GM19438 (cell line): ENCODE measurements around the gene BANK1.

Experiments used
- ATAC-seq: cut with Tn5 transposase; IDR thresholded peaks from one replicate; pipeline ENCODE4 v1.9.1; 2021; ENCODE audit warnings: low read depth; ENCODE audit not compliant: unreplicated experiment

The BANK1 gene

GRCh38 chr4:101790521-101791181 is at the start of gene BANK1:
Gene BANK1, plus strand, starts transcription at chr4:101790730. Its CDS starts 151 bp downstream, at chr4:101790881.
- peak; percentile 100 for ATAC-seq

- ATAC-seq = no peak
These were observed 36.8 kb upstream of the BANK1 start for GRCh38 chr4:101753721-101754120.

- no peak for ATAC-seq
These were observed 34.3 kb upstream of the BANK1 start for GRCh38 chr4:101756181-101756580.

- ATAC-seq = no peak
These were observed 29.1 kb upstream of the BANK1 start for GRCh38 chr4:101761405-101761804.

- ATAC-seq = no peak
These were observed 28.5 kb upstream of the BANK1 start for GRCh38 chr4:101762025-101762424.

- no peak for ATAC-seq
These were observed 28.0 kb upstream of the BANK1 start for GRCh38 chr4:101762534-101762933.

GRCh38 chr4:101763576-101763975 is 27.0 kb upstream of the BANK1 start:
- no peak for ATAC-seq

- no peak for ATAC-seq
These were observed 15.7 kb upstream of the BANK1 start for GRCh38 chr4:101774807-101775206.

GRCh38 chr4:101777431-101777830 is 13.1 kb upstream of the BANK1 start:
- no peak for ATAC-seq

- ATAC-seq = no peak
These were observed 10.2 kb upstream of the BANK1 start for GRCh38 chr4:101780284-101780683.

- ATAC-seq = no peak
These were observed 8.0 kb upstream of the BANK1 start for GRCh38 chr4:101782546-101782945.

- ATAC-seq = no peak
These were observed 5.6 kb upstream of the BANK1 start for GRCh38 chr4:101784957-101785356.

GRCh38 chr4:101785486-101785885 is 5.0 kb upstream of the BANK1 start:
- ATAC-seq = no peak

GRCh38 chr4:101787701-101788316 is 2.7 kb upstream of the BANK1 start:
- ATAC-seq = no peak

- ATAC-seq = no peak
These were observed 640 bp downstream of the BANK1 start for GRCh38 chr4:101791182-101791558.

- no peak for ATAC-seq
These were observed 1.6 kb downstream of the BANK1 start for GRCh38 chr4:101792056-101792590.

- no peak for ATAC-seq
These were observed 2.9 kb downstream of the BANK1 start for GRCh38 chr4:101793397-101793796.

GRCh38 chr4:101794806-101795205 is 4.3 kb downstream of the BANK1 start:
- ATAC-seq = no peak

GRCh38 chr4:101795704-101796103 is 5.2 kb downstream of the BANK1 start:
- no peak for ATAC-seq

GRCh38 chr4:101801958-101802357 is 11.4 kb downstream of the BANK1 start:
- ATAC-seq = no peak

GRCh38 chr4:101806914-101807313 is 16.4 kb downstream of the BANK1 start:
- peak; percentile 95 for ATAC-seq

- peak; percentile 37 for ATAC-seq
These were observed 16.8 kb downstream of the BANK1 start for GRCh38 chr4:101807351-101807750.
